ENCODE measurements around the gene TUT1.

DNA sequence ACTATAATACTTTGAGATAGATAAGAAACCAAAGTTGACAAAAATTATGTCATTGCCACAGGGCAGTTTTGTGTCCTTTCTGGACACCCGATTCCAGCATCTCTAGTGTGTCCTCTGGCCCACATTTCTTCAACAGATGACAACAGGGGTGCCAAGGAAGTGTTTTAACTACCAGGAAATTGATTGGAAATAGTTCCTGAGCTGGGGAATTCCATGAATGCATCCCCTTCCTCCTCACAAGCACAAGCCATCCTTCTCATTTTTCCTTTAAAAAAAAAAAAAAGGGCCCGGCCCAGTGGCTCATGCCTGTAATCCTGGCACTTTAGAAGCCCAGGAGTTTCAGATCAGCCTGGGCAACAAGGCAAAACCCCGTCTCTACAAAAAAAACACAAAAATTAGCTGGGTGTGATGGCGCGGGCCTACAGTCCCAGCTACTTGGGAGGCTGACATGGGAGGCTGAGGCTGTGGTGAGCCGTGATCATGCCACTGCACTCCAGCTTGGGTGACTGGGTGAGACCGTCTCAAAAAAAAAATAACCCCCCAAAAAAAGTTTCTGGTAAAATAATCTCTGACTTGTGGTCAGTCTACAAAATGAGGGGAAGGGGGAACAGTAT is 31.3 kb upstream of the TUT1 start:
- TF ChIP-seq CTCF (IDR thresholded peaks at IDR 0.05) (no peak), POLR2AphosphoS5 (IDR thresholded peaks at IDR 0.05; ENCODE audit: low read depth, low read length) (no peak), SIN3A (IDR thresholded peaks at IDR 0.05; ENCODE audit: borderline replicate concordance, insufficient read depth, low read depth, low read length) (no peak)
- TF ChIP-seq, protein P1, sequence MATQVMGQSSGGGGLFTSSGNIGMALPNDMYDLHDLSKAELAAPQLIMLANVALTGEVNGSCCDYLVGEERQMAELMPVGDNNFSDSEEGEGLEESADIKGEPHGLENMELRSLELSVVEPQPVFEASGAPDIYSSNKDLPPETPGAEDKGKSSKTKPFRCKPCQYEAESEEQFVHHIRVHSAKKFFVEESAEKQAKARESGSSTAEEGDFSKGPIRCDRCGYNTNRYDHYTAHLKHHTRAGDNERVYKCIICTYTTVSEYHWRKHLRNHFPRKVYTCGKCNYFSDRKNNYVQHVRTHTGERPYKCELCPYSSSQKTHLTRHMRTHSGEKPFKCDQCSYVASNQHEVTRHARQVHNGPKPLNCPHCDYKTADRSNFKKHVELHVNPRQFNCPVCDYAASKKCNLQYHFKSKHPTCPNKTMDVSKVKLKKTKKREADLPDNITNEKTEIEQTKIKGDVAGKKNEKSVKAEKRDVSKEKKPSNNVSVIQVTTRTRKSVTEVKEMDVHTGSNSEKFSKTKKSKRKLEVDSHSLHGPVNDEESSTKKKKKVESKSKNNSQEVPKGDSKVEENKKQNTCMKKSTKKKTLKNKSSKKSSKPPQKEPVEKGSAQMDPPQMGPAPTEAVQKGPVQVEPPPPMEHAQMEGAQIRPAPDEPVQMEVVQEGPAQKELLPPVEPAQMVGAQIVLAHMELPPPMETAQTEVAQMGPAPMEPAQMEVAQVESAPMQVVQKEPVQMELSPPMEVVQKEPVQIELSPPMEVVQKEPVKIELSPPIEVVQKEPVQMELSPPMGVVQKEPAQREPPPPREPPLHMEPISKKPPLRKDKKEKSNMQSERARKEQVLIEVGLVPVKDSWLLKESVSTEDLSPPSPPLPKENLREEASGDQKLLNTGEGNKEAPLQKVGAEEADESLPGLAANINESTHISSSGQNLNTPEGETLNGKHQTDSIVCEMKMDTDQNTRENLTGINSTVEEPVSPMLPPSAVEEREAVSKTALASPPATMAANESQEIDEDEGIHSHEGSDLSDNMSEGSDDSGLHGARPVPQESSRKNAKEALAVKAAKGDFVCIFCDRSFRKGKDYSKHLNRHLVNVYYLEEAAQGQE (IDR thresholded peaks at IDR 0.05; ENCODE audit: insufficient read depth in 1 of 2, low read depth in 2 of 2, low read length in 1 of 2), result no peak

All from Panc1 (cell line).